Right forelimb (tissue), 1 donor: ENCODE measurements around the gene F8.
A peak's percentile ranks its signal among the peaks of the same experiment; 100 is the strongest.
"Not testable (repeated sequence)": the region's sequence is repeated elsewhere in the genome, so short reads cannot be mapped to it uniquely, and the experiment has no call there.

Experiments used
- DNase-seq: peaks from one replicate; pipeline ENCODE4 v3.0.0-alpha.2; 2018

Gene F8

DNA sequence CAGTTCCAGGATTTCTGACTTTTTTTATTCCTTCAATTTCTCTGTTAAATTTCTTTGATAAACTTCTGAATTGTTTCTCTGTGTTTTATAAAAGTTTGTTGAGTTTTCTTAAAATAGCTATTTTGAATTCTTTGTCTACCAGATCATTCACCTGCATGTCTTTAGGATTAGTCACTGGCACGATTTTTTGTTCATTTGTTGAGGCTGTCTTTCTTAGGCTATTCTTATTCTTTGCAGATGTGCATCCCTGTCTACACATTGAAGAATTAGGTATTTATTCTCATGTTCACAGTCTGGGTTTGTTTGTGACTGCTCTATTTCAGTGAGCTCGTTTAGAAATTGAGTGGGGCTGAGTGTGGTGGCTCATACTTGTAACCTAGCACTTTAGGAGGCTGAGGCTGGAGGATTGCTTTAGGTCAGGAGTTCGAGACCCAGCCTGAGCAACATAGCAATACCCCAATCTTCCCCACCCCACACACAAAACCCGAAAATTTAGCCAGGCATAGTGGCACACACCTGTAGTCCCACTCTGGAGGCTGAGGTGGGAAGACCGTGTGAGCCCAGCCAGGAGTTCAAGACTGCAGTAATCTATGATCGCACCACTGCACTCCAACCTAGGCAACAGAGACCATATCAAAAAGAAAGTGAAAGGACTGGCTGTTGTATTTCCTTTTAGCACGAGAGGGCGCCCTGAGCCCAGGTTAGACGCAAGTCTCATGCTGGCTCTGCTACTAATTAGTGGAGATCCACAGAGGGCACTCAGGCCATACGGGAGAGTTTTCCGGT is 42.0 kb downstream of the F8 start:
- peak; percentile 75 for DNase-seq

DNA sequence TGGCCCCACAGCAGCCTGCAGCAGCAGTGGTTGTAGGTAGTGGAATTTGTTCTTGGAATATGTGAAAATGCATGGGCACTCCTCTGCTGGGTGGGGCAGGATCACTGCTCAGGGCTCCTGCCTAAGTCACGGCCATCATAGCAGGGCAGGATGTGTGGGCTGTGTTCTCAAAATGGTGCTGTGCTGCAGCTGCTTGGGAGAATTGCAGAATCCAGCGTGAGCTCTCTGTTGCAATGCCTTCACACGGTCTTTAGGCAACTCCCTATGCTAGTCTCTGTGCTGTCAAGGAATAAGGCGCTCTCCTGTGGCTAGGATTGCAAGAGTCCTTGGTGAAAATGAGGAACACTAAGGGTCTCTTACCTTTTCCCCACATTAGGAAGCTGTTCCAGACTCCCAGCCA is 42.9 kb downstream of the F8 start:
- no peak for DNase-seq

- DNase-seq = no peak
These were observed 54.2 kb downstream of the F8 start for GRCh38 chrX:154968353-154968752.

- no peak for DNase-seq
These were observed 54.9 kb downstream of the F8 start for GRCh38 chrX:154967603-154968002.

DNA sequence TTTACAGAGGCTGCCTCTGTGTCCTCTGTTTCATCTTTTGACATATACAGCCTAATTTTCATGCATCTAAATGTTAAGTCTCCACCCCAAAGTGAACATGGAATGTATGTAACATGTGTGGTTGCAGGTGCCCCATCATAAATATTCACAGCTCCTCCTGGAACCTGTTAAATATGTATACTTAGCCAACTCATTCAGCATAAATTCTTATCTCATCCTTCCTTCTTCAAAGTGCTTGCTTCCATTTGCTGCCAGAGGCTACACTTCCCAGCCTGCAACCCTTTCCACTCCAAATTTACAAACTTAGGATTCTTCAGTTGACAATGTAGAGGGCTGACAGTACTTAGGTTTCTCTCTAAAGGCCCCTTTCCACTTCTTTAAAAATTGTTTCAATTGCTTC is 60.6 kb downstream of the F8 start:
- DNase-seq = no peak

GRCh38 chrX:154955799-154956198 is 66.7 kb downstream of the F8 start:
- not testable (repeated sequence) for DNase-seq

GRCh38 chrX:154939265-154939664 is 83.3 kb downstream of the F8 start:
- not testable (repeated sequence) for DNase-seq

GRCh38 chrX:154924771-154925170 is 97.8 kb downstream of the F8 start:
- DNase-seq = not testable (repeated sequence)

DNA sequence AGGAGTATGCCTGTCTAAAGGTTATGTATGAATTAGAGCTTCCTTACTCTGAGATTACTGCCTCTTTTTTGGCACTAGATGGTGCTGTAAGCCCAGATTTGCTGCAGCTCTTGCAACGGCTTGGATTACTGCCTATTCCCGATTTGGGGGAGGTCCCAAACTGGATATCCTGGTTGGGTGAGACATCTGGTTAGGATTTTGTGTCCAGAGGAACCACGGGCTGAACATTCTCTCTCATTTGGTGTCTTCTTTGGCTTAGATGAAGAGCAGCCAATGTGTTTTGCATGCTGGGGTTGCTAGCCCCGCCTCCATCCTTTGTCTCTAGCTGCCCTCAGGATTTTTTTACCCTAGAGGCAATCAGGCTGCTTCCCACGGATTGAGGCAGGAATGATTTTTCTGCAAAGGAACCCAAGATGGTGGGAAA is 104.5 kb downstream of the F8 start:
- DNase-seq = peak; percentile 56

DNA sequence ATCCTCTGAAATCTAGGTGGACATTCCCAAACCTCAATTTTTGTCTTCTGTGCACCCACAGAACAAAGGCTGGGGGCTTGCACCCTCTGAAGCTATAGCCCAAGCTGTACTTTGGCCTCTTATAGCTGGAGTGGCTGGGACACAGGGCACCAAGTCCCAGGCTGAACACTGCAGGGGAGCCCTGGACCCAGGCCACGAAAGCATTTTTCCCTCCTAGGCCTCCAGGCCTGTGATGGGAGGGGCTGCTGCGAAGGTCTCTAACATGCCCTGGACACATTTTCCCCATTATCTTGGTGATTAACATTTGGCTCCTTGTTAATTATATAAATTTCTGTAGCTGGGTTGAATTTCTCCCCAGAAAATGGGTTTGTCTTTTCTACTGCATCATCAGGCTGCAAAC is 108.5 kb downstream of the F8 start:
- no peak for DNase-seq

GRCh38 chrX:154910528-154910927 is 112.0 kb downstream of the F8 start:
- not testable (repeated sequence) for DNase-seq

- DNase-seq = not testable (repeated sequence)
These were observed 112.5 kb downstream of the F8 start for GRCh38 chrX:154910048-154910447.

DNA sequence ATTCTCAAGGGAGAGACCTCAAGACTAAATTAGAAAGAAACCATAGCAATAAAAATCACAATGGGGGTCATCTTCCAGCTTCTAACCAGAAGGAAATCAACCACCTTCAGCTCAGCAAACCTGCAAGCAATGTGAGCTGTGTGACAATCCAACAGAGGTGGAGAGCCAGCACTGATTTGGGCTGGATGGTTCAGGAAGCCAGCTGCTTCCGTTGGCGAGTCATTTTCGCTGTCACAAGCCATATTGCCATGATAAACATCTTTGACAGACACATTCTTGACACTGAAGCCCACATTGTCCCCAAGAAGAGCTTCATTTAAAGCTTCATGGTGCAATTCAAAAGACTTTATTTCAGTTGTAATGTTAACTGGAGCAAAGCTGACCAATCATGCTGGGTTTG is 113.7 kb downstream of the F8 start:
- no peak for DNase-seq

DNA sequence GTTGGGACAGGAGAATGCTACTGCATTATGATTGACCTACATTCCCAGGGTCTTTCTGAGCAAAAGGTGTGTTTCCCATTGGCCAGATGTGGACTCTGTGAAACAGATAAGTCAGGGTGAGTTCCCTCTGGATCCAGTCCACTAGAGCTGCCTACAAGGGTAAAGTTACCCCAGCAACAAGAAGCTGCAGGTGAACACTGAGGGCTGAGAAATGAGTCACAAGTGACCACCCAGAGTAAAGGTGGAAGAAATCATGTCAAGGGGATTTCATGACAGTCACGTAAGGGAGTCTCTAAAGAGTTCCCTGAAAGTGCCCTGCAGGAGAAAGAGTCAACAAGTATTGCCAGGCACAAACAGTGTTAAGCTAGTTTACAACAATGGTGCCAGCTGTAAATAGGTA is 120.1 kb downstream of the F8 start:
- DNase-seq = no peak

DNA sequence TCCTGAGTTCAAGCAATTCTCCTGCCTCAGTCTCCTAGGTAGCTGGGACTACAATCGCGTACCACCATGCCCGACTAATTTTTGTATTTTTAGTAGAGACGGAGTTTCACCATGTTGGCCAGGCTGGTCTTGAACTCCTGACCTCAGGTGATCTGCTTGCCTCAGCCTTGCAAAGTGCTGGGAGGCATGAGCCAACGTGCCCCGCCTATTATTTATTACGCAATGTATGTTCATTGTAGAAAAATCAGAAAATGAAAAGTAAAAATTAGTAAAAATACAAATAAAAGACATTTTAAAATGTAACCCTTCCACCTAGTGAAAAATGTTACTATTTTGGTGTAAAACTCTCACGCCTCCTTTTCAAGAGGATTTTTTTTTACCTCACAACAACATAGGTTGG is 122.2 kb downstream of the F8 start:
- no peak for DNase-seq

DNA sequence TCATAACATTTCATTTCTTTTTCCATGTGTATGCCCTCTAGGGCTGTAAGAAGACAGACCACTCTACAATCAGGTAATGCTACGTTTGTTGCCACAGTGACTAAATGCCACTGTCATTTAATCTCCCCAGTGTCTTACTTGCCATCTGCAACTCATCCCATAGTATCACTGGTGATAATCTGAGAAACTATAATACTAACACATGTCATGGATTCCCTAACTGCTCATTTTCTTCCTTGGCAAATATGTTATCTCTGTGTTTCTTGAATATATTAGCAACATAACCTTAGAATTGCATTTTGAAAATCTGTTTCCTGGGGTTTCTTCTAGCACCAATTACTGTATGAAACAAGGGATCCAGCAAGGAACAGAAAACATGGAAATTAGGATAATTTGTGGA is 130.2 kb downstream of the F8 start:
- no peak for DNase-seq

- no peak for DNase-seq
These were observed 131.4 kb downstream of the F8 start for GRCh38 chrX:154890990-154891639.

DNA sequence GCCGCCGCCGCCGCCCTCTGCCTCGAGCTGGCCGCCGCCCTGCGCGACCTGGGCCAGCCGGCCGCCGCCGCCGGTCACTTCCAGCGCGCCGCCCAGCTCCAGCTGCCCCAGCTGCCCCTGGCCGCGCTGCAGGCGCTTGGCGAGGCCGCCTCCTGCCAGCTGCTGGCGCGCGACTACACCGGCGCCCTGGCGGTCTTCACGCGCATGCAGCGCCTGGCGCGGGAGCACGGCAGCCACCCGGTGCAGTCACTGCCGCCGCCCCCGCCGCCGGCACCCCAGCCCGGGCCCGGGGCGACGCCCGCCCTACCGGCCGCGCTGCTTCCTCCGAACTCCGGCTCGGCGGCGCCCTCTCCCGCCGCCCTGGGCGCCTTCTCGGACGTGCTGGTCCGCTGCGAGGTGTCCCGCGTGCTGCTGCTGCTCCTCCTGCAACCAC is 135.7 kb downstream of the F8 start:
- not testable (repeated sequence) for DNase-seq

DNA sequence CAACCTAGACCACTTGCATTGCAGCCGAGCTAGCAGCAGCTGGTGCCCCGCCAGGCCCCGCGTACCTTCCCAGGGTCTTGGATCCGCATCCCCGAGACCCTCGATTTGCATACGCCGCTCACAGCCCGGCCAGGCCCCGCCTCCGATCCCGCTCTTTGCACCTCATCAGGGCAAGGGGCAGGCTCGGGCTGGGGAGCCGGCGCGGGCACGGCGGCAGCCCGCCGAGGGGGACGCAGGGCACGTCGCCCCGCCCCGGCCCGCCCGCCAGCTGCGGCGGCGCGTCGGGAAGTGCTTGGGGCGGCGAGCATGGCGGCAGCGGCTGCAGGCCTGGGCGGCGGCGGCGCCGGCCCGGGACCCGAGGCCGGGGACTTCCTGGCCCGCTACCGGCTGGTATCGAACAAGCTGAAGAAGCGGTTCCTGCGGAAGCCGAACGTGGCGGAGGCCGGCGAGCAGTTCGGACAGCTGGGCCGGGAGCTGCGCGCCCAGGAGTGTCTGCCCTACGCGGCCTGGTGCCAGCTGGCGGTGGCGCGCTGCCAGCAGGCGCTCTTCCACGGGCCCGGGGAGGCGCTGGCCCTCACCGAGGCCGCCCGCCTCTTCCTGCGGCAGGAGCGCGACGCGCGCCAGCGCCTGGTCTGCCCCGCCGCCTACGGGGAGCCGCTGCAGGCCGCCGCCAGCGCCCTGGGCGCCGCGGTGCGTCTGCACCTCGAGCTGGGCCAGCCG is 136.3 kb downstream of the F8 start, which contains the start of gene F8A1:
F8A1 (plus strand) TSS at position 287 of the 720 bp plus-strand sequence; CDS start at position 307, 20 bp downstream.
- not testable (repeated sequence) for DNase-seq

DNA sequence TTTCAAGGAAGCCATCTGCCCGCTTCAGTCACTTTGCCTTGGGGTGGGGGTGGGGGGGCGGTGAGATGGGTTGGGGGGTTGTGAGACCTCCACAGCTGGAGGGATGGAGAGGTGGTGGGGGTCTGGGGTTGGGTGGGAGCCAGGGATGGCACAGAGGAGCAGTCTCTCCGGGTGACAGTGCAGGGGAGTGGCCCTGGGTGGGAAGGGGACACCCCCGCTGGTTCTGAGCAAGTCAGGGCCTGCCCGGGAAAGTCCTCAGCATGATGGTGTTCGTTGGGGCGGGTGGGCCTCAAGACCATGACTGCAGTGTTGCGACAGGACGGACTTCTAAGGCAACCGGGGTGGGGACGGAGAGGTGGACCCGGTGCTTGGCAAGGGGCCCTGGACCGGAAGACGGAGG is 137.0 kb downstream of the F8 start:
- DNase-seq = not testable (repeated sequence)

GRCh38 chrX:154885057-154885456 is 137.5 kb downstream of the F8 start:
- not testable (repeated sequence) for DNase-seq

GRCh38 chrX:154884069-154884468 is 138.5 kb downstream of the F8 start:
- not testable (repeated sequence) for DNase-seq

GRCh38 chrX:154873329-154873728 is 149.2 kb downstream of the F8 start:
- no peak for DNase-seq

- not testable (repeated sequence) for DNase-seq
These were observed 154.0 kb downstream of the F8 start for GRCh38 chrX:154868522-154868921.
